CD4-positive, alpha-beta T cell treated with Interleukin-6 for 4 hours (primary cell): ENCODE measurements around the gene F11R.
"Not testable (repeated sequence)": the region's sequence is repeated elsewhere in the genome, so short reads cannot be mapped to it uniquely, and the experiment has no call there.

Experiments
- DNase-seq: peaks from one replicate; pipeline ENCODE4 v3.0.0-alpha.2; 2020; ENCODE audit warnings: mixed read lengths

Gene F11R

GRCh38 chr1:160956966-160957365 is 64.0 kb downstream of the F11R start:
- no peak for DNase-seq

DNA sequence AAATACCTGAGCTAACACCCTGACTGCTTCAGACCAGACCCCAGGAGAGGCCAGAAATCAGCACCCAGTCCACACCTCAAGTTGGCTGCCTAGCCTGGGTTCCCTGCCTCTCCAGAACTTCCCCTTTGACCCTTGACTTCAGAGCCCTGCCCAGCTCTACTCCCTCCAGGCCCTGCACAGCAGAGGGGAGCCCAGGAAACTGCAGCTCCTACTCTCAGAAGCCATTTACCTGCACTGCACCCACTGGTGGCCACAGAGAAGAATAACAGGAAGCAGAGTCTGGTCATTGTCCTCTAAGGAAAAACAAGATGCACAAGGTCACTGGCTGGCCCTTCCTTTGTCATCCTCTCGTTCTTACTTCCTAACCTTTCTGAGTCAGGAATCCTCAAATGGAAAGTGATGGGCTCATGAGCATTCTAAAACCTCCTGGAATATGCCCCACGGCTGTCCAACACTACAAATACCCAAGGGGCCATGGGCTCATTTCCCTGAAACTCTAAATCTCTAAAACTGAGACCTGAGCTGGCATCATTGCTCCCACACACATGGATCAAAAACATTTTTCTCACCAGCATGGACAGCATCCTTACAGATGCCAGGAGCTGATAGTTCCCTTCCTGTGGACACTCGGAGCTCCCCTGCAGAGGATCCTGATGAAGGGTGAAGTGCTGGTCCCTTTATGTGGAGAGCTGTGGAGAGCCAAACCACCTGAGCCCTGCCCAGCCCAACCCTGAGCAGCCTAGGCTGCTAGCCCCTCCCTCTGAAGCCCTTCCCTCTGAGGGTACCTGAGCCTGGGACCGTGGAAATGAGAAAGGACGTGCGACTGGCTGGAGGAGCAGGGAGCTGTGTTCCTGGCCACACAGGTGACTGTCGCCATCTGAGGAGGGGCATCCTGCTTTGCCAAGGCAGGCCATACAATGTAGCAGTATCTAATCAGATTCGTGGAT is 66.5 kb downstream of the F11R start, which contains the start of gene ITLN2:
Gene ITLN2, minus strand, starts transcription at position 652 of the 947 bp plus-strand sequence. Its CDS starts 68 bp downstream, at position 584.
- peak; percentile 47 for DNase-seq

- DNase-seq = no peak
These were observed 67.9 kb downstream of the F11R start for GRCh38 chr1:160953030-160953429.

DNA sequence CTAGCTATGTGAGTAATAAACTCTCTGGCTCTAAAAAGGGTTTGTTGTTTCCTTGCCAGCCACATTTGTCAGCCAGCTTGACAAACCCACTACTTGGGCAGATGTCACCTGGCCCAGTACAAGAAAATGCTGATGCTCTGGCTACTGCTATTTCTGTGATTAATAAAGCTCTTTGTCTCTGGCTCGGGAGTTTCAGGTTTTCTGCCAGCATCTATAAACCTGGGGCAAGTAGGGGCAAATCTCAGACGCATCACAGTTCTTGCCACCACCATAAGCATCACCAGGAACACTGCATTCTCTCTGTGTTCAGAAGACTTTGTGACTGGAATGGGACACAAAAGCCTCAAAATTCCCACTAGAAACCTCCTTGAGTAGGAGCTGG is 68.8 kb downstream of the F11R start:
- no peak for DNase-seq

DNA sequence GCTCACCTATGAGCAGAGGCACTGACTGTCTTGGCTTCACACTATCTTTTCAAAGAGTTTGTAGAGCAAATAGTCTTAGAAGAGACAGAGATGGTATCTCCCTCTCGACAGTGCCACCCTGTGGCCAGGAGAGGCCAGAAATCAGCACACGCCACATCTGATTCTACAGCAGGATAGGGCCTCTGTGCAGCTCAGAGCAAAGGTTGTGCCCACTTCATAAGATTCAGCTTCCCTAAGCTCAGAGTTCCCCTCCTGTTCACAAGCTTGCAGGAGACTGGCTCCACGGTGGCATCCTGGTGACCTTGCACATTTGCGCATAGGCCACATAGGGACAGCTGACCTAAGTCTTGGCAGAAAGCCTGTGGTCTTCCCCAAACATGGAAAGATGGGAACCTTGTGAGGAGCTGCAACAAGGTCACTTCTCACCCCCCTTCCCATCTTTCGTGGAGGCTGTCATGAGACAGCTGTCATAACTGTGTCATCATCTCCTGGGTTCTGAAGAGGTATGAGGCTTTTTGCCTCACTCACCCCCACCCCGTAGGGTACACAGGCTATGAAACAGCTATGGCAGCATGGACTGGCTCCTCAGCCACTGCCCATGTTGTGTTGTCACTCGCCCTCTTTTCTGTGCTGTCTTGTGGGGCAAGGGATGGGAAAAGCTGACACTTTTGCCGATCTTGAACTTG is 69.4 kb downstream of the F11R start:
- DNase-seq = peak; percentile 79

GRCh38 chr1:160950657-160951056 is 70.3 kb downstream of the F11R start:
- DNase-seq = no peak

GRCh38 chr1:160949881-160950280 is 71.1 kb downstream of the F11R start:
- no peak for DNase-seq

- DNase-seq = not testable (repeated sequence)
These were observed 71.6 kb downstream of the F11R start for GRCh38 chr1:160949216-160949880.

GRCh38 chr1:160947174-160947759 is 73.7 kb downstream of the F11R start:
- DNase-seq = not testable (repeated sequence)

GRCh38 chr1:160945881-160946280 is 75.1 kb downstream of the F11R start:
- DNase-seq = not testable (repeated sequence)
